SK-N-SH (cell line): ENCODE results near the gene SPSB3.

Experiments used
- EP300 ChIP-seq, 2 experiments: IDR thresholded peaks; 2 replicates each; pipeline versions ENCODE4 v1.4.0 to v1.6.1; 2012; ENCODE audit warnings: borderline replicate concordance in 1 of 2, low read depth in 1 of 2, low read length in 1 of 2
- FOXJ3 ChIP-seq: sonication (generic); formaldehyde crosslinking; IDR thresholded peaks from 2 replicates; pipeline ENCODE4 v1.5.1; 2020; ENCODE audit warnings: mild to moderate bottlenecking, missing genetic modification reagents
- NFIC ChIP-seq: IDR thresholded peaks from 2 replicates; pipeline ENCODE4 v1.4.0; 2012; ENCODE audit warnings: borderline replicate concordance
- POLR2AphosphoS5 ChIP-seq: IDR thresholded peaks from 2 replicates; pipeline ENCODE4 v1.6.1; 2012; ENCODE audit warnings: low read depth, low read length
- SMC3 ChIP-seq: IDR thresholded peaks from 2 replicates; pipeline ENCODE4 v1.6.1; 2012; ENCODE audit warnings: low read depth, low read length, improper control_type of control experiment
- TAF1 ChIP-seq: IDR thresholded peaks from 2 replicates; pipeline ENCODE4 v1.6.1; 2012; ENCODE audit warnings: low read depth, mild to moderate bottlenecking, low read length, moderate library complexity, borderline replicate concordance
- TEAD4 ChIP-seq: IDR thresholded peaks from 2 replicates; pipeline ENCODE4 v1.4.0; 2012; ENCODE audit warnings: mild to moderate bottlenecking, borderline replicate concordance; ENCODE audit not compliant: insufficient read depth

DNA sequence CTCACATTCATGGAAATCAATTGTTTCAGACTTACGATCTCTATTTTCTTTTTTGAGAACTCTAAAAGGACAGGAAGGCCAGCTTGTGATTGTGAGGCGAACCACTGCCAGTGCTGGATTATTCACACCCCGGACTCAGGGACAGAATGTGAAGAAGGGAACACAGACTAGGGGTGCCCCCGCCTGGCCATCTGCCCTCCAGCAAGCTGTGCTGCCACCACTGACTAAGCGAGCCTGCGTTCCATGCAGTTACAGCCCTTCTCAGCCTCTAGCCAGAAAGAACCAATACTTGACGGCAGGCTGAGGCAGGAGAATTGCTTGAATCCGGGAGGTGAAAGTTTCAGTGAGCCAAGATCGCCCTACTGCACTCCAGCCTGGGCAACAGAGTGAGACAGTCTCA is 41.5 kb upstream of the SPSB3 start:
- TF ChIP-seq POLR2AphosphoS5 (no peak), FOXJ3 (CRISPR knock-in tag) (no peak), NFIC (no peak), EP300 (IDR thresholded peaks at IDR 0.05; ENCODE audit: borderline replicate concordance in 1 of 2, low read depth in 1 of 2, low read length in 1 of 2) (no peak), TEAD4 (no peak), SMC3 (no peak), TAF1 (no peak)
